Ishikawa (cell line): ENCODE data around the gene TMA7B.

Experiments used
- MAX ChIP-seq: IDR thresholded peaks from 2 replicates; pipeline ENCODE4 v1.6.1; 2012
- YY1 ChIP-seq: IDR thresholded peaks from 2 replicates; pipeline ENCODE4 v1.6.1; 2012; ENCODE audit warnings: low read depth

GRCh38 chr22:39940757-39941305, 19.4 kb upstream of the TMA7B start:
- no peak for TF ChIP-seq YY1
- TF ChIP-seq MAX, result no peak
